ENCODE measurements around the gene TMEM222.

Gene TMEM222

DNA sequence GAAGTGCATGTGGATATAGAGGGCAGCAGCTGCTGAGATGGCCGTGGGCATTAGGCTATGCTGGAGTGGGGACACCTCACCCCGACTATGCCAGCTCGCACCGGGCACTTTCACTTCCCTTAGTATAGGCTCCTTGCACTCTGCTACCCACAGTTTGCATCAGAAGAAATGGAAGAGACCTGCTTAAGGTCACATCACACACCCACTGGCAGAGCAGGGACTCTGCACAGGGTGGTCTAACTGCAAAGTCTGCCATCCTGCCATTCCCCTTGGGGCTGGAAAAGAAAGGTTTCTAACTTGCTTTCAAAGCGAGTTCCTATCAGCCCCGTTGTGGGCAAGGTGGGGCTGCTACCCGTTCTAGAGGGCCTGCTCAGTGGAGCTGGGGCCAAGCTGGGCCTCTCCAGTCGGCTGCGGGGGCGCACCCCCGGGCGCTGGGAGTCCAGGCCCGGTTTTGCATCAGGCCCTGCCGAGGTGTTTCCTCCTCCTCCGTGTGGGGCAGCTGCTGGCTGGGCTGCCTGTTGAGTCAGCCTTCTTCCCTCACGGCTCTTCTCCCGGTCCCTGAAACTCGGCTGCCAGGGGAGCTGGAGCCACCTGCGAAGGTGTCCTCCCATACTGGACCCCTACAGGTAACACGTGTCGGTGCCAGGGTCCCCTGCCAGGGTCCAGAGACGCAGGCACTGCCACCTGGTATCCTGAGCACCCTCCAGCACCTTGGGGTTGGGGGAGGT, 19.7 kb downstream of the TMEM222 start, which contains the start of gene SYTL1:
Gene SYTL1 (plus strand): TSS at position 498 of the 728 bp plus-strand sequence. CDS start 3,313 bp downstream, outside the sequence.
- Mint-ChIP-seq H3K4me3 (peak within 1 kb of the TSS; percentile 85), H3K9me3 (no peaks in the 10 kb centered on the region), H3K36me3 (ENCODE audit: low read depth) (peaks cover 23% of the 10 kb centered on the region), H3K27me3 (ENCODE audit: low read depth) (no peaks in the 10 kb centered on the region), H3K27ac (peak within 1 kb of the TSS; percentile 86), H3K4me1 (ENCODE audit: low read depth) (peaks cover 36% of the 10 kb centered on the region)
- peak; percentile 69 for DNase-seq (ENCODE audit: low spot score)

- Mint-ChIP-seq H3K27ac (peak overlapping the region; percentile 86), H3K4me3 (peak overlapping the region; percentile 85), H3K36me3 (ENCODE audit: low read depth) (peaks cover 25% of the 10 kb centered on the region), H3K27me3 (ENCODE audit: low read depth) (no peaks in the 10 kb centered on the region), H3K4me1 (ENCODE audit: low read depth) (peaks cover 38% of the 10 kb centered on the region), H3K9me3 (no peaks in the 10 kb centered on the region)
- peak; percentile 28 for DNase-seq (ENCODE audit: low spot score)
Measured at GRCh38 chr1:27342391-27342777, 20.4 kb downstream of the TMEM222 start.

DNA sequence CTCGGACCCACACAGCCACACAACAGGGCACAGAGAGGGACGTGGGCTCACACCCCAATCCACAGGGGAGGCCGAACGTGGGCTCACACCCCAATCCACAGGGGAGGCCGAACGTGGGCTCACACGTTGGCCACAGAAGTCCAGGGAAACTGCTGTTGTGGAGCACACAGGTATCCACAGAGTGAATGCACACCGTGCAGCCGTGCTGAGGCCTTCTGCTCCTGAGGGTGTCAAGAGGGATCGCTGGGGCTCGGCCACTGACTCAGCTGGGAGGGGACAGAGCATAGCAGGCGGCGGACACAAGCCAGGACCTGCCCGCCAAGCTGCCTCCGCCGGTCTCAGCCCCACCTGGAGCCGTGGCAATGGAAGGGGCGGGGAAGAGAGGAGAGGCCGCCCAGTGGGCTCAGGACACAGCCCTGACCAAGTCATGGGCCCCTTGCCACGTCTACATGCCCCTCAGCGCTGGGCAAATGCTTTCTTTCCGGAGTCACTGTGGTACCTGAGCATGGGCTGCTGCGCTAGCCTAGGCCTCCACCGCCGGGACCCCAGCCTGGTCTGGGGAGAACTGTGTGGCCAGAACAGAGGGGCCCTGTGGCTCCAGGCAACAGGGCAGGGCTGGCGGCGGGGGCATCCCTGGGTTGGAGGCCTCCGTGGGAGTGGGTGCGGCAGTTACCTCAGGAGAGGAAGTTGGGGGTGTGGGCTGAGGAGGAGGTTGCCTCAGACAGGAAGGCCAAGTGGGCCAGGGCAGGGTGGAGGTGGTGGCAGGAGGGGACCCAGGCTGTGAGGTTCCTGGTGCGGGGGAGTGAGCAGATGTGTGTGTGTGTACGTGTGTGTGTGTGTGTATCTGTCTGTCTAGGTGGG, 21.0 kb downstream of the TMEM222 start:
- Mint-ChIP-seq H3K27ac (peak overlapping the region; percentile 86), H3K4me1 (ENCODE audit: low read depth) (peaks cover 40% of the 10 kb centered on the region)

GRCh38 chr1:27343639-27344025, 21.7 kb downstream of the TMEM222 start:
- DNase-seq (ENCODE audit: low spot score) = no peak
- H3K4me3 Mint-ChIP-seq = peak overlapping the region; percentile 85
- no peaks in the 10 kb centered on the region for H3K27me3 Mint-ChIP-seq (ENCODE audit: low read depth)
- no peaks in the 10 kb centered on the region for H3K9me3 Mint-ChIP-seq
- peaks cover 40% of the 10 kb centered on the region for H3K4me1 Mint-ChIP-seq (ENCODE audit: low read depth)
- H3K36me3 Mint-ChIP-seq (ENCODE audit: low read depth) = peaks cover 29% of the 10 kb centered on the region
- H3K27ac Mint-ChIP-seq = peak overlapping the region; percentile 86

More for the DNA sequence above, 21.0 kb downstream of the TMEM222 start:
- H3K27me3 Mint-ChIP-seq (ENCODE audit: low read depth) = no peaks in the 10 kb centered on the region
- H3K9me3 Mint-ChIP-seq = no peaks in the 10 kb centered on the region
- DNase-seq (ENCODE audit: low spot score) = peak; percentile 67
- H3K4me3 Mint-ChIP-seq = peak overlapping the region; percentile 85
- H3K36me3 Mint-ChIP-seq (ENCODE audit: low read depth) = peaks cover 29% of the 10 kb centered on the region

DNA sequence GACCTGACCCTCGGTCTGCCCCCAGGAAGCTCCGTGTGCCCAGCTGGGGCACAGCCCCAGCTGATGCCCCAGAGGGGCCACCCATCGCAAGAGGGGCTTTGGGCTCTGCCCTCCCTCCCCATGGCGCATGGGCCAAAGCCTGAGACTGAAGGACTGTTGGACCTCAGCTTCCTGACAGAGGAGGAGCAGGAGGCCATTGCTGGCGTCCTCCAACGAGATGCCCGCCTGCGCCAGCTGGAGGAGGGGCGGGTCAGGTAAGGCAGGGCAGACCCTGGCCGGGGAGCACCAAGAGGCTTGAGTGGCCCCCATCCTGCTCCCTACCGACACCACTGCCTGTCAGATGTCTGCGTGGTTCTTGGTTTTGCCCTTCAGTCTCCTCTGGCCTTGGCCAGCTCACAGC, 23.3 kb downstream of the TMEM222 start:
- H3K9me3 Mint-ChIP-seq = no peaks in the 10 kb centered on the region
- H3K4me1 Mint-ChIP-seq (ENCODE audit: low read depth) = peaks cover 32% of the 10 kb centered on the region
- H3K27me3 Mint-ChIP-seq (ENCODE audit: low read depth) = no peaks in the 10 kb centered on the region
- H3K4me3 Mint-ChIP-seq = peak overlapping the region; percentile 71
- no peak for DNase-seq (ENCODE audit: low spot score)
- peaks cover 28% of the 10 kb centered on the region for H3K36me3 Mint-ChIP-seq (ENCODE audit: low read depth)
- no peak overlapping the region for H3K27ac Mint-ChIP-seq

- no peaks in the 10 kb centered on the region for H3K27me3 Mint-ChIP-seq (ENCODE audit: low read depth)
- DNase-seq (ENCODE audit: low spot score) = no peak
- peaks cover 31% of the 10 kb centered on the region for H3K36me3 Mint-ChIP-seq (ENCODE audit: low read depth)
- H3K9me3 Mint-ChIP-seq = no peaks in the 10 kb centered on the region
- peak overlapping the region; percentile 52 for H3K27ac Mint-ChIP-seq
- H3K4me3 Mint-ChIP-seq = peak overlapping the region; percentile 59
- peaks cover 26% of the 10 kb centered on the region for H3K4me1 Mint-ChIP-seq (ENCODE audit: low read depth)
Measured at GRCh38 chr1:27346357-27346756, 24.4 kb downstream of the TMEM222 start.

DNA sequence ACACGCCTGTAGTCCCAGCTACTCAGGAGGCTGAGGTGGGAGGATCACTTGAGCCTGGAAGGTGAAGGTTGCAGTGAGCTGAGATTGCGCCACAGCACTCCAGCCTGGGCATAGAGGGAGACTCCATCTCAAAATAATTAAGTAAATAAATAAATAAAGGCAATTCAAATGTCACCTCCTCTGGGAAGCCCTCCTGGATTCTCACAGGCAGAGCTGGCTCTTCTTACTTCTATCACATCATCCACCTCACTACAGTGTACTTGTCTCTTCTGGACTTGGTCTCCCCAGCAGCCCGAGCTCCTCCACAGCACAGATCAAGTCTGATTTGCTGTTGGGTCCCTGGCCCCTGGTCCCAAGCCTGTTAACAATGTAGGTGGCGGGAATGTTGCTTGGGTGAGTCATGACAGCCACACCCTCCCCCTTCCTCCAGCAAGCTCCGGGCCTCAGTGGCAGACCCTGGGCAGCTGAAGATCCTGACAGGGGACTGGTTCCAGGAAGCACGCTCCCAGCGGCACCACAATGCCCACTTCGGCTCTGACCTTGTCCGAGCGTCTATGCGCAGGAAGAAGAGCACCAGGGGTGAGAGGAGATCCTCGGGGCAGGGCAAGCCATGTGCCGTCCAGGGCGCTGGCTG, 25.1 kb downstream of the TMEM222 start:
- no peak overlapping the region for H3K27ac Mint-ChIP-seq
- H3K27me3 Mint-ChIP-seq (ENCODE audit: low read depth) = no peaks in the 10 kb centered on the region
- peaks cover 23% of the 10 kb centered on the region for H3K4me1 Mint-ChIP-seq (ENCODE audit: low read depth)
- no peak overlapping the region for H3K4me3 Mint-ChIP-seq
- H3K9me3 Mint-ChIP-seq = no peaks in the 10 kb centered on the region
- no peak for DNase-seq (ENCODE audit: low spot score)
- peaks cover 33% of the 10 kb centered on the region for H3K36me3 Mint-ChIP-seq (ENCODE audit: low read depth)

DNA sequence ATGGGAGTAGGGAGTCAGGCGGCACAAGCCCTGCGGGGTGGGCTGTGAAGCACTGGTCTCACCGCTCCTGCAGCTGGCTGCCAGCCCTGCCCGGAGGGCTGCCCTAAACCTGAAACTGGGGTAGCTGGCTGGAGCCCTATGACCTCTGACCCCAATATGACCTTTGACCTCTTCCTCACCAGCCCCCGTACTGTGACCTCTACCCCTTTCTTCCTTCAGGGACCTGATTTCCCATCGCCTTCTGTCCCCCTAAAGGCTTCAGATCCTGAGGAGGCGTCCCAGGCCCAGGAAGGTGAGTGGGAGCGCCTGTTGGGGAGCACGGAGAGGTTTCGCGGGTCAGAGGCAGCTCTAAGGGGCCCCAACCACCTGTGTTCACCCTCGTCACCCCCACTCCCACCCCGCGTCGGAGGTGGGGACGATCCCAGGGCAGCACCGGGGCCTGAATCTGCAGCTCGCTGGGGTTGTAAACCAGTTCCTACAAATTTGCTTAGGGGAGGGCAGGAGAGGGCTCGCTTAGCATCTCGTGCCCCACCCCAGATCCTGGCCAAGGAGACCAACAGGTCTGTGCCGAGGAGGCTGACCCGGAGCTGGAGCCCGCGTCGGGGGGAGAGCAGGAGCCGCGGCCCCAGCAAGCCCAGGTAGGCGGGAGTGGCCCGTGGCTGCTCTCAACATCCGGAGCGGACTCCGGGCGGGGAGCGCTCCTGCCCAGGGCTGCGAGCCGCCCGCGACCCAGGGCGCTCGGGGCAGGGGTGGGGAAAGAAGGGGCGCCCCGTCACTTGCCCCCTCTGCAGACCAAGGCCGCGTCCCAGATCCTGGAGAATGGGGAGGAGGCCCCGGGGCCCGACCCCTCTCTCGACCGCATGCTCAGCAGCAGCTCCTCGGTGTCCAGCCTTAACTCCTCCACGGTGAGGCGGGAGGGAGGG, 27.2 kb downstream of the TMEM222 start:
- H3K36me3 Mint-ChIP-seq (ENCODE audit: low read depth) = peaks cover 25% of the 10 kb centered on the region
- no peaks in the 10 kb centered on the region for H3K9me3 Mint-ChIP-seq
- H3K4me1 Mint-ChIP-seq (ENCODE audit: low read depth) = peaks cover 12% of the 10 kb centered on the region
- H3K27me3 Mint-ChIP-seq (ENCODE audit: low read depth) = no peaks in the 10 kb centered on the region
- no peak overlapping the region for H3K27ac Mint-ChIP-seq
- H3K4me3 Mint-ChIP-seq = peak overlapping the region; percentile 46
- peak; percentile 21 for DNase-seq (ENCODE audit: low spot score)

DNA sequence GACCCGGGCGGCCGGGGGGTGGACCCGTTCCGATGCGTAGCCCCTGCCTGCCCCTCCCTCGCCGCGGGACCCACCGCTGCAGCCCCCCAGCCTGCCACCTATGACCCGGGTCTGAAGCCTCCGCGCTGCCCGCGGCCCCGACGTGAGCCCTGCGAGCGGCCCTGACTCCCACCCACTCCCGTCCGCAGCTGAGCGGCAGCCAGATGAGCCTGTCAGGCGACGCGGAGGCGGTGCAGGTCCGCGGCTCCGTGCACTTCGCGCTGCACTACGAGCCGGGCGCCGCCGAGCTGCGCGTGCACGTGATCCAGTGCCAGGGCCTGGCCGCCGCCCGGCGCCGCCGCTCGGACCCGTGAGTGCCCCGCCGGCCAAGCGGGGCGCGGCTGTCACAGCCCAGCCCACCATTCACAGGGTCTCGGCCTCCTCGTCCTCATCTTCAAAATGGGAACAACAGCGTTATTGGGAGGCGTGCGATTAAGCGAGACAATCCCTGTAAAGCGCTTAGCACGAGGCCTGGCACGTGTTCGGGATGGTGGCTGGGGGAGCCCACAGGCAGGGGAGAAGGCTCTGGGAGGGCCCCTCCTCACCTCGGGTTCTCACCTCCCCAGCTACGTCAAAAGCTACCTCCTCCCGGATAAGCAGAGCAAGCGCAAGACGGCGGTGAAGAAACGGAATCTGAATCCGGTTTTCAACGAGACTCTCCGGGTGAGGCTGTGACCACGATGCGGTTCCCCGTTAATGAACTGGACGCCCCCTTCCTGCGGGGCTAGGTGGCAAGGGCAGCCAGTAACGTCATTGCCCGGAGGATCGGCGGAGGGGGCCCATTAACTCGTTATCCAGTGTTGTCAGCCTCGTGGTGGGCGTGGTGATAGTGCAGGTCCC, 28.1 kb downstream of the TMEM222 start:
- DNase-seq (ENCODE audit: low spot score) = no peak
- no peak overlapping the region for H3K27ac Mint-ChIP-seq
- H3K9me3 Mint-ChIP-seq = no peaks in the 10 kb centered on the region
- H3K36me3 Mint-ChIP-seq (ENCODE audit: low read depth) = peaks cover 21% of the 10 kb centered on the region
- no peaks in the 10 kb centered on the region for H3K27me3 Mint-ChIP-seq (ENCODE audit: low read depth)
- H3K4me3 Mint-ChIP-seq = no peak overlapping the region
- peaks cover 9% of the 10 kb centered on the region for H3K4me1 Mint-ChIP-seq (ENCODE audit: low read depth)

GRCh38 chr1:27350663-27351540, 28.9 kb downstream of the TMEM222 start:
- H3K9me3 Mint-ChIP-seq = no peaks in the 10 kb centered on the region
- no peak for DNase-seq (ENCODE audit: low spot score)
- H3K4me3 Mint-ChIP-seq = no peak overlapping the region
- H3K27ac Mint-ChIP-seq = no peak overlapping the region
- peaks cover 11% of the 10 kb centered on the region for H3K4me1 Mint-ChIP-seq (ENCODE audit: low read depth)
- H3K27me3 Mint-ChIP-seq (ENCODE audit: low read depth) = no peaks in the 10 kb centered on the region
- peaks cover 19% of the 10 kb centered on the region for H3K36me3 Mint-ChIP-seq (ENCODE audit: low read depth)

DNA sequence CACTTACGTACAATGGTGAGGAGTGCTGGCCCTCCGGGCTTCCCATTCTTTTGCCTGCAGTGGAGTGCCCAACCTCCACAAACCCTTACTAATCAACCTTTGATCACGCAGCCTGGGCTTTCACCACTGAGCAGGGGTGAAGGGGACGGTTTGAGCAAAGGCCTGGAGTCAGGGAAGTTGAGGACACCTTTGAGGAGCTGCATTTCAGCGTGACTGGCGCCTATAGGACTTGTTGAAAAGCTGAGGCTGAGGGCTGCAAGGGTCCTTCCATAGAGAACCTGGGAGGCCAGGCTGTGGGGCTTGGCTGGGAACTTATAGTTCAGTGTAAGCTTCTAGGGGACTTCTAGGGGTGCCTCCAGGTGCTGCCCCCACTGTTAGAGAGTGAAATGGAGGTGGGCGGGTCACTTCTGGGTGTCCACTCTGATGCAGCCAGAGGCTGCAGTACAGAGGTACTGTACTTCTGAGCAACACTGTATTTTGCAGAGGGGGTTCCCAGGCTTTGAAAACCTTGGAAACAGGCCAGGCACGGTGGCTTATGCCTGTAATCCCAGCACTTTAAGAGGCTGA, 29.7 kb downstream of the TMEM222 start:
- Mint-ChIP-seq H3K36me3 (ENCODE audit: low read depth) (peaks cover 14% of the 10 kb centered on the region), H3K27ac (no peak overlapping the region), H3K4me3 (no peak overlapping the region), H3K4me1 (ENCODE audit: low read depth) (peaks cover 6% of the 10 kb centered on the region), H3K27me3 (ENCODE audit: low read depth) (no peaks in the 10 kb centered on the region), H3K9me3 (no peaks in the 10 kb centered on the region)
- no peak for DNase-seq (ENCODE audit: low spot score)

Data from T-helper 2 cell treated with Interferon-gamma antibody and Interleukin-4, amounts not matched to agents 5 μg/mL and 100 μg/mL, for 36 hours (primary cell).